Fibroblast of skin of scalp (primary cell): ENCODE data around the gene PTRH1.

Experiments used
- DNase-seq: peaks from one replicate; pipeline ENCODE4 v3.0.0-alpha.2; 2013

The PTRH1 gene

GRCh38 chr9:127694890-127695720 is 20.4 kb downstream of the PTRH1 start:
- DNase-seq: peak; percentile 50

- no peak for DNase-seq
Observed at GRCh38 chr9:127693697-127694096, 21.8 kb downstream of the PTRH1 start.

- no peak for DNase-seq
Observed at GRCh38 chr9:127693143-127693542, 22.3 kb downstream of the PTRH1 start.

- no peak for DNase-seq
Observed at GRCh38 chr9:127692071-127692470, 23.4 kb downstream of the PTRH1 start.

- no peak for DNase-seq
Observed at GRCh38 chr9:127690735-127691134, 24.7 kb downstream of the PTRH1 start.

GRCh38 chr9:127689329-127690000 is 26.0 kb downstream of the PTRH1 start:
- no peak for DNase-seq

- no peak for DNase-seq
Observed at GRCh38 chr9:127686461-127687393, 28.7 kb downstream of the PTRH1 start.

- peak; percentile 55 for DNase-seq
Observed at GRCh38 chr9:127684576-127684975, 30.9 kb downstream of the PTRH1 start.

GRCh38 chr9:127683723-127684122 is 31.7 kb downstream of the PTRH1 start:
- DNase-seq: peak; percentile 52

GRCh38 chr9:127682351-127683136 is 32.9 kb downstream of the PTRH1 start:
- DNase-seq: no peak

GRCh38 chr9:127680846-127681245 is 34.6 kb downstream of the PTRH1 start:
- DNase-seq: no peak

- no peak for DNase-seq
Observed at GRCh38 chr9:127680226-127680625, 35.2 kb downstream of the PTRH1 start.

GRCh38 chr9:127679506-127679905 is 36.0 kb downstream of the PTRH1 start:
- no peak for DNase-seq

- DNase-seq: no peak
Observed at GRCh38 chr9:127676638-127677037, 38.8 kb downstream of the PTRH1 start.

- DNase-seq: no peak
Observed at GRCh38 chr9:127673234-127673633, 42.2 kb downstream of the PTRH1 start.

- DNase-seq: no peak
Observed at GRCh38 chr9:127667906-127668305, 47.6 kb downstream of the PTRH1 start.

GRCh38 chr9:127667127-127667844 is 48.2 kb downstream of the PTRH1 start:
- no peak for DNase-seq

- peak; percentile 62 for DNase-seq
Observed at GRCh38 chr9:127664678-127665507, 50.6 kb downstream of the PTRH1 start.

GRCh38 chr9:127664324-127664677 is 51.2 kb downstream of the PTRH1 start:
- no peak for DNase-seq
